Motor neuron (in vitro differentiated cells): ENCODE data around the gene TAS2R7. TPM values are rescaled to one million over a fixed set of nuclear protein-coding genes. Genes with fewer than 3 reads are reported as not detected.
A peak's percentile ranks its signal among the peaks of the same experiment; 100 is the strongest.
"Not testable (repeated sequence)": the region's sequence is repeated elsewhere in the genome, so short reads cannot be mapped to it uniquely, and the experiment has no call there.

Experiments
- ATAC-seq, 8 experiments: fragments of 200-7000 bp; cut with Tn5 transposase; replicated peaks in 6 of 8; 2 replicates each; pipeline ENCODE4 v1.8.0; 2021; ENCODE audit warnings: mild to moderate bottlenecking in 8 of 8, moderate library complexity in 8 of 8
- H3K27ac ChIP-seq, 2 donors: fragments of 250-450 bp; sonication (Bioruptor Pico); 2 replicates each; pipeline ENCODE4 v1.9.0; 2021; ENCODE audit warnings: antibody characterized with exemption in 2 of 2, mild to moderate bottlenecking in 2 of 2, moderate library complexity in 1 of 2
- H3K4me1 ChIP-seq, 2 donors: fragments of 250-450 bp; sonication (Bioruptor Pico); replicated peaks in 1 of 2; 2 replicates each; pipeline ENCODE4 v1.6.1; 2021; ENCODE audit warnings: antibody characterized with exemption in 2 of 2, mild to moderate bottlenecking in 2 of 2, moderate library complexity in 1 of 2
- H3K4me3 ChIP-seq, 5 donors: fragments of 250-450 bp; sonication (Bioruptor Pico); 2 replicates each; pipeline ENCODE4 v1.9.0; 2021; ENCODE audit warnings: antibody characterized with exemption in 5 of 5, mild to moderate bottlenecking in 5 of 5, moderate library complexity in 4 of 5
- WGBS, 10 experiments: fragments of 450-650 bp; shearing (Covaris generic); methylation state at CpG; one replicate each; pipeline ENCODE4 v1.0.0; 2022; 5-methylcytosine and 5-hydroxymethylcytosine counted together
- in situ Hi-C, 9 experiments: fragments of 400-800 bp; cut with MboI; loops; one replicate each; pipeline ENCODE4 v1.15.0; 2021; ENCODE audit warnings: low sequenced_read_pairs in 9 of 9, low pct_unique_long_range_greater_than_20kb in 2 of 9; ENCODE audit not compliant: unreplicated experiment in 9 of 9
- total RNA-seq, 8 experiments: library from RNA; unstranded; fragments of 300-600 nt; gene quantifications; 2 replicates each; pipeline versions ENCODE4 v1.2.3 to v1.2.4, GENCODE V29; 2022

The TAS2R7 gene
- total RNA-seq, 8 experiments from 2014 or later = 0.41 TPM; not detected in 7

GRCh38 chr12:10794222-10794621 lies 8.2 kb downstream of the TAS2R7 start:
- in situ Hi-C loops = loop anchor here in 1 of 9 experiments (25.0 kb wide), 1 partner anchor 393 kb away; the partner anchor contains the start of gene TAS2R42
- WGBS, 10 experiments = 0 to 100% (median 33%) methylated on average over 1 to 2 of the region's 2 CpGs; no CpG with 5 or more reads in 1 of the 10 experiments

GRCh38 chr12:10791769-10792168 lies 10.7 kb downstream of the TAS2R7 start:
- WGBS, 10 experiments = 37 to 93% (median 67%) methylated on average over 1 to 3 of the region's 4 CpGs; no CpG with 5 or more reads in 1 of the 10 experiments
- H3K27ac ChIP-seq, H3K4me1 ChIP-seq, H3K4me3 ChIP-seq, ATAC-seq: not testable (repeated sequence)
- in situ Hi-C loops = loop anchor here in 1 of 9 experiments (25.0 kb wide), 1 partner anchor 396 kb away; the partner anchor contains the start of gene TAS2R42

More at GRCh38 chr12:10794222-10794621, 8.2 kb downstream of the TAS2R7 start:
- peak in 3 of 8 experiments; percentile 43 to 80 (median 67) for ATAC-seq
- Histone ChIP-seq H3K4me3 (no peak overlapping the region), H3K4me1 (no peaks in the 10 kb centered on the region), H3K27ac (no peak overlapping the region)

- WGBS, 10 experiments = 12 to 91% (median 80%) methylated on average over 3 to 5 of the region's 5 CpGs
- in situ Hi-C loops = loop anchor here in 1 of 9 experiments (25.0 kb wide), 1 partner anchor 404 kb away; the partner anchor contains the start of gene TAS2R42
- no peak for ATAC-seq
- Histone ChIP-seq H3K27ac (no peak overlapping the region), H3K4me3 (no peak overlapping the region), H3K4me1 (no peaks in the 10 kb centered on the region)
Measured at GRCh38 chr12:10783252-10783651, 19.2 kb downstream of the TAS2R7 start.

GRCh38 chr12:10779103-10779502 lies 23.3 kb downstream of the TAS2R7 start:
- Histone ChIP-seq H3K4me1 (no peaks in the 10 kb centered on the region), H3K27ac (no peak overlapping the region), H3K4me3 (no peak overlapping the region)
- ATAC-seq = no peak
- WGBS, 10 experiments = 0 to 100% (median 83%) methylated on average over 1 to 2 of the region's 2 CpGs; no CpG with 5 or more reads in 2 of the 10 experiments
- in situ Hi-C loops = loop anchor here in 4 of 9 experiments (10.0 to 25.0 kb wide), 4 partner anchors 408 to 716 kb away; partner anchors contain the start of gene TAS2R42 (in 1 of the 4)

GRCh38 chr12:10771132-10771733 lies 31.2 kb downstream of the TAS2R7 start:
- 0 to 13% (median 0%) methylated on average over 1 of the region's 1 CpG; no CpG with 5 or more reads in 1 of the 10 experiments for WGBS, 10 experiments
- no peaks in the 10 kb centered on the region for H3K4me1 ChIP-seq
- H3K27ac ChIP-seq = no peak overlapping the region
- no peak overlapping the region for H3K4me3 ChIP-seq
- peak in 4 of 8 experiments; percentile 47 to 68 (median 60) for ATAC-seq
- in situ Hi-C loops = loop anchor here (10.0 to 25.0 kb wide), 5 partner anchors 416 to 724 kb away; partner anchors contain the start of gene TAS2R42 (in 5 of the 9)

- Histone ChIP-seq H3K4me1 (no peaks in the 10 kb centered on the region), H3K27ac (no peak overlapping the region), H3K4me3 (no peak overlapping the region)
- in situ Hi-C loops = loop anchor here in 7 of 9 experiments (25.0 kb wide), 2 partner anchors 428 to 728 kb away; partner anchors contain the start of gene TAS2R42 (in 5 of the 7)
- no peak for ATAC-seq
- 0 to 60% (median 25%) methylated on average over 1 to 2 of the region's 2 CpGs for WGBS, 10 experiments
Measured at GRCh38 chr12:10759657-10760056, 42.8 kb downstream of the TAS2R7 start.

GRCh38 chr12:10756194-10756593 lies 46.2 kb downstream of the TAS2R7 start:
- no peak overlapping the region for H3K4me3 ChIP-seq
- no peaks in the 10 kb centered on the region for H3K4me1 ChIP-seq
- in situ Hi-C loops = loop anchor here in 7 of 9 experiments (25.0 kb wide), 2 partner anchors 431 to 731 kb away; partner anchors contain the start of gene TAS2R42 (in 5 of the 7)
- WGBS, 10 experiments = 0 to 90% (median 63%) methylated on average over 1 to 4 of the region's 4 CpGs
- ATAC-seq = no peak
- H3K27ac ChIP-seq = no peak overlapping the region

- Histone ChIP-seq H3K4me1 (peaks cover 0 to 2% of the 10 kb centered on the region in 2 donors), H3K27ac (no peak overlapping the region), H3K4me3 (no peak overlapping the region)
- ATAC-seq = peak in 3 of 8 experiments; percentile 9 to 56 (median 33)
- in situ Hi-C loops = loop anchor here in 7 of 9 experiments (25.0 kb wide), 2 partner anchors 434 to 734 kb away; partner anchors contain the start of gene TAS2R42 (in 5 of the 7)
- WGBS, 10 experiments = 8 to 84% (median 73%) methylated on average over 2 to 4 of the region's 4 CpGs; no CpG with 5 or more reads in 3 of the 10 experiments
Measured at GRCh38 chr12:10753059-10753458, 49.4 kb downstream of the TAS2R7 start.

Other genes with a start within 250 kb of the TAS2R7 start
- 10 to 100 TPM; 19.7 to 33.3 (median 30.2) TPM for gene MAGOHB, start 189.0 kb downstream of the TAS2R7 start, total RNA-seq
- gene STYK1, start 128.6 kb downstream of the TAS2R7 start, total RNA-seq = 1 to 10 TPM in 1 of 8 experiments, under 1 TPM in 5, not detected in 2; 0.14 to 2.3 (median 0.18) TPM
- gene YBX3, start 79.3 kb downstream of the TAS2R7 start, total RNA-seq = 100 to 1,000 TPM in 4 of 8 experiments, 10 to 100 TPM in 4; 34.5 to 558 (median 101) TPM
- under 1 TPM in 4 of 8 experiments, not detected in 4; 0.23 to 0.43 (median 0.30) TPM for gene TAS2R8, start 4.7 kb upstream of the TAS2R7 start, total RNA-seq
- gene TAS2R9, start 7.5 kb upstream of the TAS2R7 start, total RNA-seq = under 1 TPM in 7 of 8 experiments, not detected in 1; 0.16 to 0.57 (median 0.40) TPM
- 1 to 10 TPM in 6 of 8 experiments, under 1 TPM in 2; 0.50 to 3.3 (median 1.6) TPM for gene TAS2R10, start 23.7 kb upstream of the TAS2R7 start, total RNA-seq
- 10 to 100 TPM in 1 of 8 experiments, 1 to 10 TPM in 7; 4.2 to 13.9 (median 6.8) TPM for gene PRR4, start 46.8 kb upstream of the TAS2R7 start, total RNA-seq
- gene PRH1, start 81.6 kb upstream of the TAS2R7 start, total RNA-seq = 10 to 100 TPM; 14.8 to 57.0 (median 28.8) TPM
- 1 to 10 TPM in 7 of 8 experiments, under 1 TPM in 1; 0.63 to 7.7 (median 1.6) TPM for gene TAS2R13, start 106.9 kb upstream of the TAS2R7 start, total RNA-seq
- gene PRH2, start 126.6 kb upstream of the TAS2R7 start, total RNA-seq = 1 to 10 TPM in 4 of 8 experiments, under 1 TPM in 2, not detected in 2; 0.78 to 3.9 (median 1.4) TPM
- gene TAS2R14, start 136.6 kb upstream of the TAS2R7 start, total RNA-seq = 10 to 100 TPM in 1 of 8 experiments, 1 to 10 TPM in 7; 2.6 to 12.9 (median 4.0) TPM
- 1 to 10 TPM in 6 of 8 experiments, under 1 TPM in 2; 0.75 to 7.2 (median 1.8) TPM for gene TAS2R50, start 184.3 kb upstream of the TAS2R7 start, total RNA-seq
- 10 to 100 TPM in 1 of 8 experiments, 1 to 10 TPM in 6, under 1 TPM in 1; 0.96 to 13.2 (median 3.2) TPM for gene TAS2R20, start 195.7 kb upstream of the TAS2R7 start, total RNA-seq
- 10 to 100 TPM in 2 of 8 experiments, 1 to 10 TPM in 6; 1.5 to 16.7 (median 5.1) TPM for gene TAS2R19, start 220.0 kb upstream of the TAS2R7 start, total RNA-seq
- gene TAS2R31, start 228.8 kb upstream of the TAS2R7 start, total RNA-seq = 10 to 100 TPM in 2 of 8 experiments, 1 to 10 TPM in 6; 2.5 to 17.5 (median 4.7) TPM